HG03060 (cell line): ENCODE data around the gene ZBED3.

Source experiments
- ATAC-seq: cut with Tn5 transposase; IDR thresholded peaks from one replicate; pipeline ENCODE4 v1.9.1; 2021; ENCODE audit warnings: low read depth, moderate number of reproducible peaks; ENCODE audit not compliant: unreplicated experiment

The ZBED3 gene

DNA sequence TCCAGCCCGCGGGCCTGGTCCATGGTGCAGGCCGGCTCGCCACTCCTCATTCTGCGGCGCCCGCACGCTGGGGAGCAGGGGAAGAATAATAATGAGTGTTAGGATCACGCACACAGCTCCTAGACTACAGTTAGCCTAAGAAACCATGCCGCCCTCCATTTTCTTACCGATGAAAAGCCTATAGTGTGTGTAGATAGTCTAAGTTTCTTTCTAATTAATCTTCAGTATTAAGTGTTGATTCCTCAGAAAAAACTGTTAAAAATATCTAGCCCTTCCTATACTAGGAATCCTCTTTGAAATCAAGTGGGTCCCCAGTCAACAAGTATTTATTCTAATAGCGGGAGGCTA lies 9.3 kb downstream of the ZBED3 start:
- no peak for ATAC-seq

DNA sequence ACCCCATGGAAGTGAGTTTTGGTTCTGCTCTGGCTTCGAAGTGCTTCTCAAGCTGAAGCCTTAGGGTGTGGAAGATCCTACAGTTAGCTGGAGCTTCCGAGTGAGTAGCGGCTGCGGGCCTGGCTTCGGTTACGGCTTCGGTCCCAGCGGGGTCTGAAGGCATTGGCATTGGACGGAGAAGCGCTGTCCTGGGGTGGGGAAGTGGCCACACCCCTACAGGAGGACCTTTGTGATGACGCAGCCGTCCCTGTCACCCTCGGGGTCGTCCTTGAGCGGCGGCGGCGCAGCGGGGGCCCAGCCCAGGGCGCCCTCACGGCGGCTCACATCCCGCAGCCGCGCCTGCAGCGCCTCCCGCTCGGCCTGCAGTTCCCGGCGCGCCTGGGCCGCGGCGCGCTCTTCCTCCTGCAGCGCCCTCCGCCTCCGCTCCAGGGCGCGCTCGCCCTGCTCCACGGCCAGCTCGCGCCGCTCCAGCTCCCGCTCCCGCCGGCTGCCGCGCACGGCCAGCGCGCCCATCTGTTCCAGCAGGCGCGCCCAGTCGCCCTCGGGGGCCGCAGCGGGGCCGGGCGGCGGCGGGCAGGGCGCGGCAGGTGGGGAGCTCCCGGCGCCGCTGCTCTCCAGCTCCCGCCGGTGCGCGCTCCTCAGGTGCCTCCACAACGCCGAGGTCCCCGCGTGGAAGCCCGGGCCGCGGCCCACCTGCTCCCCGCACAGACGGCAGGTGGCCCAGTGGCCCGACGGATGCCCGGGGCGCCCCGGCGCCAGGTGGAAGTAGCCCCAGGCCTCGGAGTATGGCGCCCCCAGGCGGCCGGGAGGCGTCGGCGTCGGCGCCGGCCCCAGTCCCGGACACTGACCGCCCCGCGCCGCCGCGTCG lies 9.9 kb downstream of the ZBED3 start:
- ATAC-seq: no peak

DNA sequence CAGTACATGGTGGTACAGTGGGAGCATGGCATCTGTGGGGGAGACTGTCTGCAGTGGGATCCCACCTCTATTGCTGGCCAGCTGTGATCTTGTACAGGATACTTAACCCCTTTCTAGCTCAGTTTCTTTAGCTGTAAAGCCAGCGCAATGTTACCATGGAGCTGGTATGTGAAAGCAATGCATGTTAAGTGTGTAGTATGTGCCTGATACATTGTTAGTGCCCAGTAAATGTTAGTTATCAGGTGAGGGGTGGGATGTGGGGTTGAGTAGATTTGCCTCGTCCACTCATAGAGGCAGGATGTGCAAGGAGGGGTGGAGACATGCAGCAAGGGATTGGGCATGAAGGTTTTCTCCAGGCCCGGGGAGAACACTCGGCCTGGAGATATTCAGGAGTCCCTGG lies 12.3 kb downstream of the ZBED3 start:
- no peak for ATAC-seq

DNA sequence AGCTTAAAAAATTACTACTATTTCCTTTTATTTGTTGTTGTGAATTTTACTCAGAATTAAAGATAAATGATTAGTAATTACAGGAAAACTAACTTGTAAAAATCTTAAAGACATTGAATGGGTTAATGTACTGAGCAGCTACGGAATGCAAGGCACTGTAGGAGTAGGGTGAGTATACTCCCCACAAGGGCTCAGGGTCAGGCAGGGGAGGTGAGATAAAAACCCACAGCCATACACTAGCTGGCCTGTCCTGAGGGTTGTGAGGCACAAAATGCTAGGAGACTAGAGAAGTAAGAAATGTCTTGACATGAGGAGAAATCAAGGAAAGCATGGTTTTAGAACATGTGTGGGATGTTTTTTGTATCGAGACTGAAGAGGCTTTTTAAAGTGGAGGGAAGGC lies 13.4 kb downstream of the ZBED3 start:
- no peak for ATAC-seq

DNA sequence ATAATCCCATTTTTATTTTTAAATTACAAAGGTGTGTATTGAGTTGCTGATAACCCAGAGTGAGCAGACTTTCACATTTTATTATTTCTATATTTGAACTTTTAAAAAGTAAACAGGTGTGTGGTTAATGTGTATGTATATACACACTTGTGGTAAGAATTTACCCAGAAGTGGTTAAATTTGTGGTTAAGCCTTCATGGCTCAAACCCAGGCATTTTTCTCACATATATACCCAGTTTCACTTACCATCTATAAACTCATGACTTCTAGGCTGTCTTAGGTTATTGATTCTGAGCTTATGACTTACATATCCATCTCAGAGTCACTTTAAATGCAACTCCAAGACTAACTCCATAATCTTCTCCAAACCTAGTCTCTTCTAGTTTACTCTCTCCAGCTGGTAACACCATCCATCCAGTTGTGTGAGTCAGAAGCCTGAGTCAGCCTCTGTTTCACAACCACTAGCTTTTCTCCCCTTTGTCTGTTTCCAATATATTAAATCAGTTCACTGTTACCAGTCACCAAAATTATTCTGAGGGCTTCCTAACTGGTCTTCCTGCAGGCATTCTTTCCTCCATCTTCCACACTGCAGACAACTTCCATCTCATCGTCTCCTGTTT lies 20.2 kb downstream of the ZBED3 start:
- ATAC-seq: no peak

DNA sequence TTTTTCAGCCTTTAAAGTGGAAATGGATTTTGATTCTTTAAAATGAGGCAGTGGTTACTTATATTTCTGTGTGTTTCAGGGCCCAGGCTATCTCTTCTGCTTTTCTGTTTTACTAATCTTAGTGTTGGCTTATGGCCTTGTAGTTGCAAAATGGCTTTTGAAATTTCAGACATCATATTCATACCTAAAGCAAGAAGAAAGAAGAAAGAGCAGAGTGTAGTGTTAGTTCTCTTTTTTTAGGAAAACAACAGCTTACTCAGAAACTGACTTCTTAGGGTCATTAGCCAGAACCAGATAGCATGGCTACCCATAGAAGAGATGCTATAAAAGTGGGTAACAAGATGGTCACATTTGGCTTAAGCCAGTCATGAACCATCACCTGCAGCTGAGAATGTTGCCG lies 20.9 kb downstream of the ZBED3 start:
- ATAC-seq: no peak

DNA sequence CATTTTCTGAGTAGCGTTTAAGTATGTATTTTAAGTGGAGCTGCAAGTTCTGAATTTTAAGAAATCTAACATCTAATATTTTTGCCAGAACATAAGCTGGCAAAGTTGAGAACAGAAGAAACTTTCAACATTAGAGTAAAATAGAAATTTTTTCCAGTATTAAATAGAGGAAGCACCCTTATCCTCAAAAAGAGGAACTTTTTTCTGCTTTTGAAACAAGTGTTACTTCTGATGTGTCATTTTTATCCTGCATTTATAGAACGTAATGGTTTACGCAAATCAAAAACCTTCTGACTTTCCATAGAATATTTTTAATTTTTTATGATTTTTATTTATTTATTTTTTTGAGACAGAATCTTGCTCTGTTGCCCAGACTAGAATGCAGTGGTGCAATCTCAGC lies 21.8 kb downstream of the ZBED3 start:
- ATAC-seq: no peak

DNA sequence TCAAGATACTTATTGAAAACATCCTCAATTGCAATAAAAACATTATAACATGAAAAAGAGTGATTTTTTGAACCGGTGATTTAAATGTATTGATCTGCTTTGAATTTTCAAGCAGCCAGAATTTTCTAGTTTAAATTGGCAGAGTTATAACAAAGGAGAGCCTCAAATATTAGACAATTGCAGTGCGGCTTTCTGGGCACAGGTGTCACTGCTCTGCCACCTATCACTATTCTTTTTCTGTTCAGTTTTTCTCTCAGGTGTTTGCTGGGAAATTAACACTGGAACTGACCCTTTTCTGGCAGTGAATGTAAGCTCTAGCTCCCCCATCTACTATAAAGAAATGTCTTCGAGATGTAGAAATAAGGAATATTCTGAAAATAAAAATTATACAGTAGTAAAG lies 23.0 kb downstream of the ZBED3 start:
- no peak for ATAC-seq

DNA sequence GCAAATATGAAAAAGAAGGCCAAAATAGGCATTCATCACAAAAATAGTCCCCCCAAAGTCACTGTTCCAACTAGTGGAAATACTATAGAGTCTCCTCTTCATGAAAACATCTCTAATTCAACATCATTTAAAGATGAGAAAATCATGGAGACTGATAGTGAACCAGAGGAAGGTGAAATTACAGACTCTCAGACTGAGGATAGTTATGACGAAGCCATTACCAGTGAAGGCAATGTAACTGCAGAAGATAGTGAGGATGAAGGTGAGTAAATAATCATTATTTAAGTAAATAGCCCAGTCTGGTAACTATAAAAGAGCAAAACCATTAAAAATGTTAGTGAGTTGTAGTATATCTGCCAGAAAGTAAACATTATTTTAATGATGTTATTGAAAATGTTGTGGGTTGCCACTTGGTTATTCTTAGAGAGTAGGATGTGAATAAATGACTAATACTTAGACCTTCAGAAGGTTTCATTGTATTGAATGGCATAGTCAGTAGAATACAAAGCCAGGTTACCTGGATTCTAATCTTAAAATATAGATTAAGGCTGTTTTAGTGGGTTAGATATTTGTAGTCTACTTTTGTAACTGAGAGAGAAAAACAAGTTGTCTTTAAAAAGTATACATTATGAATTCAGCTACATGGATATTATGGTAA lies 40.5 kb downstream of the ZBED3 start:
- ATAC-seq: no peak

DNA sequence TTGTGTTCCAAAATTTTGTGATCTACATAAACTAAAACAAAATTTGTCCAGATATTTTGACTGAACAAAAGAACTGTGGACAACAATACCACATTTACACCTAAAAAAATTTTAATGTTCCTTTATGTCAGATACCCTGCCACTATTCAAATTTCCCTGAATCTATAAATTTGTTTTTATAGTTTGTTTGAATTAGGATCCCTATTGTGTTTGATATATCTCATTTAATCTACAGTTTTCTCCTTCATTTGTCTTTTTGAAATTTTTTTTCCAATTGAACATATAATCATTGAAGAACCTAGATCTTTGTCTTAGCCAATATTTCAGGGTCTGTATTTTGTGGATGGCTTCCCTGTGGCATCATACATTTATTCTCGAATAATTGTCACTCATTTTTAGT lies 51.1 kb downstream of the ZBED3 start:
- ATAC-seq: no peak

DNA sequence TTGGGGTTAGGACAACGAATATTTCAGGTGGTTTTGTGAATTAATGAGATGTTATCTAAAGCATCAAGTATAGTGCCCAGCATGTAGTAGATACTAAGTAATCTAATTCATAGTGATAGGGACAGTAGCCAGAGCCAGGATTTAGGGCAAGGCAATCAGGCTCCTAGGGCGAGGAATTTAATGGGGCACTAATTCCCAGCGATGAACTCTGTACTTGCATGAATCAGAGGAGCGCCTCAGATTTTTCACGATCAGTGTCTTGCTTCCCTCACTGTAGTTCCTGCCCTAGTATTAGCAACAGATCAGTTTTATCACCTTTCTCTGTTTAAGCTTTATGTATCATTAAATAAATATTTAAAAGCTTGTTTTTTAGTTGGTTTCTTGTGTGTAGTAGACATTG lies 53.7 kb downstream of the ZBED3 start:
- no peak for ATAC-seq

DNA sequence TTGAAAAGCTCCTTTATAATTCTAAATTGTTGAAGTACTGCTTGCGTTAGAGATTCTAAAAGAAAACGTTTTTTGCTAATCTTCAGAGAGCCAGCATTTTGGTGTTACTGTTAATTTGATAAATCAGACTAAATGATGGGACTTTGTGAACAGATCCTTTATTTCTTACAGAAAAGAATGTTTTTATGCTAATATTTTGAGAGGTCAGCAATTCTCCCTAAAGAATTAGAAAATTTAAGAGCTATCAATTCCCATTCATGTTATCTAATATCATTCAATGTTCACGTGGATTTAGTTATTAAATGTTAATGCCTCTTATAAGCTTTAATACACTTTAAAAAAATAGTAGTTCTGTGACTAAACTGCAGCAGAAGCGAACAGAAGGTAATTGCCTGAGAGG lies 54.5 kb downstream of the ZBED3 start:
- no peak for ATAC-seq

DNA sequence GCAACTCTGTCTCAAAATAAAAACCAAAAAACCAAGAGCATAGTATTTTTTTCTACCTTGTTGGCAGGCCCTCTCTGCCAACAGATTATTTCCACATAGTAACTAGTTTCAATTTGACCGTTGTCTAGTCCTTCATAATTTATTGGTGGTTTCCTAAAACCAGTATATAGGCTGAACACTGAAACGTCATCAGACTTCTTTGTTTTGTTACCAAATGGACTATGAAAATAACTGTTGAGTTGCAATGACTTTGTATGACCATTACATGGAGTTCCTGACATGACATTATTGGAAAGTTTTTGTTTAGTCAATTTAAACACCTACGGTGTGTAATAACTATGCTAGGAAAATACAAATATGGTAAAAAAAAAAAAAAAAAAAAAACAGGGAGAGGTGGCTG lies 55.2 kb downstream of the ZBED3 start:
- no peak for ATAC-seq

DNA sequence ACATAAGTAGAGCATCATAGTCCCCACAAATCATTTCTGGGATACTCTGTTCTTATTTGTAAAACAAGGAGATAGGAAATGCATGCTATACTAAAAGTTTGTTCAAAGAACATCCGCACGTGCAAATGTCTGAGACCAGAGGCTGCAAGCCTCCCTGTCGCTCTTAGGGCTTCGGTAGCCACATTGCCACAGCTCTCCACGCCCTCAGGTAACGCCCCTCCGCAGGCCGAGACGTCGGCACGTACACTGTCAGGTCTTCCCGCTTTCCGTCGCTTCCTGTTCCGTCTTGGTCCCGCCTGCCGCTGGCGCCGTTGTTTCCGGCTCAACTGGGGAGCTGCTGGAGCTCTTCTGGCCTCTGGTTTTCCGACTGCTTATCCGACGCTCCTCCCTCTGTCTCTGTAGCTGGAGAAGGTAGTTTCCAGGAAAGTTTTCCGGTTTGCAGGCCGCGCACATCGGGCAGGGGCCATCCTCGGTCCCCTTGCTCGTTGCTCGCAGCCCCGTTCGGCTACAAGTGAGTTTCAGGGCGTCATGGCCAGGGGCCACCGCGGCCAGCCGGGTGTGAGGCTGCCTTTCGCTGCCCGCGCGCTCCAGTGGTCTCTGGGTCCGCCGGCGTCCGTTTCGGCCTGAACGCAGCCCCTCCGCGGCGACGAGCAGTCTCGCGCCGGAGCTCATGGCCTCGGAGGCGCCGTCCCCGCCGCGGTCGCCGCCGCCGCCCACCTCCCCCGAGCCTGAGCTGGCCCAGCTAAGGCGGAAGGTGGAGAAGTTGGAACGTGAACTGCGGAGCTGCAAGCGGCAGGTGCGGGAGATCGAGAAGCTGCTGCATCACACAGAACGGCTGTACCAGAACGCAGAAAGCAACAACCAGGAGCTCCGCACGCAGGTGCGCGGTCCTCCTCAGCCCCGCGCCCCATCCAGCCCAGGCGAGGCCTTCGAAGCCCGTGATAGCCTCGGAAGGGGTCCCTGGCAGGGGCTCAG lies 56.7 kb downstream of the ZBED3 start, which contains the start of gene AGGF1:
Gene AGGF1, plus strand, starts transcription at position 308 of the 975 bp plus-strand sequence. Its CDS starts 363 bp downstream, at position 671.
- peak; percentile 91 for ATAC-seq

DNA sequence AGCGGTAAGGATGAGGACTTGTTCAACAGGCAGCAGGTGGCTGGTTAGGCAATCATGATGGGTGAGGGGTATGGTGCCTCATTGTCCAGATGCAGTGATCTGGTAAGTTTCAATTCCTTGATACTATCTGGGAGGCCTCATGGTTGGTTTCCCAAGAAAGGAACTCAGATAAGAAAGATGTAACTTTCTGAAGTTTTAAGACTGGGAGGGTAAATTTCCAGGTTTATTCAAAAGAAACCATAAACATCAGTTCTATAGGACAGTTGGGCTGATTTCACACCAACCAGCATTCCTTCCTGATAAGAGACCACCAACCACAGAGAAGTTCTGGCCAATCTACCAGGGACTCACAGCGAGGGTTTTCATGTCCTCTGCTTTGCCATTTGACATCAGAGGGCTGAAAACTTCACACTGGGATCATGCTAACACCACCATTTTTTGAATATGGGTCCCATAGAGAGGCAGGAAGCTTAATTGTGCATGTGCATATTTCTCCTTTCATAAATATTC lies 57.7 kb downstream of the ZBED3 start:
- no peak for ATAC-seq

DNA sequence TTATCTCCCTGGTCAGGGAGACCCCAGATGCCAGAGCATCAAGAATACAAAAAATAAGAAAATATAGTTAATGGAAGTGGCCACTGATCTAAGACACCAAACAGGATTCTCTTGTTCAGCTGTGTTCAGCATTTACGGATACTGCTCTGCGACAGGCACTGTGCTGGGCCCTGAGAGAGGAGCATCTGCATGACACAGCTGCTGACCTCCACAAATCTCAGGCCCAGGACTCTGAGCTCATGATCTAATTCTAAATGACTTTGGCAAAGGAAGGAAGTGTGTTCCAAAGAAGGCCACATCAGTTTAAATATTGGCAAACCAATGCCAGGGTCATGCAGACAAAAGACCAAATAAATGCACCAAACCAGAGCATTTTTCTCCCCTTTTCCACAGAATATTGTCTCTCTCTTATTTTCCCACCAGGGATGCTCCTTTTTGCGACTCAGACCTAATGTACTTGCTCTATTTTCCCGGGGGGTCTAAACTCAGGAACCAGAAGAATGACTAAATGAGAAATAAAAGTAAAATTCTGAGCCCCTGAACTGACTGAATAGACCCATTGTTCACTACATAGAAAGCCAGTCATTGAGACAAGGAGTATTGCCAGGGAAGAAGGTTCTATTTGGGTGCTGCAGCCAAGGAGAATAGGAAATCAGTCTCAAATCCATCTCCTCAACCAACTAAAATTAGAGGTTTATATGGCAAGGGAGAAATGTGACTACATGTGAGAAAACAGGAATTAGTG lies 58.3 kb downstream of the ZBED3 start:
- ATAC-seq: no peak

DNA sequence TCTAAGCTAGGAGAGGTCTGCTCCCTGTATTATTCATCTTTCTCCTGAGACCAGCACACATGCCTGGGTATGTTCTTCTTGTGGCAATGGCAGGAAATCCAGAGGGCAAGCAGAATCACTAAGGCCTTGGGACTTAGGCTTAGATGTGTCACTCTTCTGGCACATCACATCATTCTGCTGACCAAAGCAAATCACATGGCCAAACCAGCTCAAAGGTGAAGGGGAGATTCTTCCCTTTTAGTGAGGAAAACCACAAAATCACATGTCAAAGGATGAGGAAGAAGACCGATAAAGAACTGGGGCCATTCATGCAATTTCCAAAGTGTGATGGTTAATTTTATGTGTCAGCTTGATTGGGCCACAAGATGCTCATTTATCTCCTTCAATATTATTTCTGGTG lies 62.6 kb downstream of the ZBED3 start:
- no peak for ATAC-seq

DNA sequence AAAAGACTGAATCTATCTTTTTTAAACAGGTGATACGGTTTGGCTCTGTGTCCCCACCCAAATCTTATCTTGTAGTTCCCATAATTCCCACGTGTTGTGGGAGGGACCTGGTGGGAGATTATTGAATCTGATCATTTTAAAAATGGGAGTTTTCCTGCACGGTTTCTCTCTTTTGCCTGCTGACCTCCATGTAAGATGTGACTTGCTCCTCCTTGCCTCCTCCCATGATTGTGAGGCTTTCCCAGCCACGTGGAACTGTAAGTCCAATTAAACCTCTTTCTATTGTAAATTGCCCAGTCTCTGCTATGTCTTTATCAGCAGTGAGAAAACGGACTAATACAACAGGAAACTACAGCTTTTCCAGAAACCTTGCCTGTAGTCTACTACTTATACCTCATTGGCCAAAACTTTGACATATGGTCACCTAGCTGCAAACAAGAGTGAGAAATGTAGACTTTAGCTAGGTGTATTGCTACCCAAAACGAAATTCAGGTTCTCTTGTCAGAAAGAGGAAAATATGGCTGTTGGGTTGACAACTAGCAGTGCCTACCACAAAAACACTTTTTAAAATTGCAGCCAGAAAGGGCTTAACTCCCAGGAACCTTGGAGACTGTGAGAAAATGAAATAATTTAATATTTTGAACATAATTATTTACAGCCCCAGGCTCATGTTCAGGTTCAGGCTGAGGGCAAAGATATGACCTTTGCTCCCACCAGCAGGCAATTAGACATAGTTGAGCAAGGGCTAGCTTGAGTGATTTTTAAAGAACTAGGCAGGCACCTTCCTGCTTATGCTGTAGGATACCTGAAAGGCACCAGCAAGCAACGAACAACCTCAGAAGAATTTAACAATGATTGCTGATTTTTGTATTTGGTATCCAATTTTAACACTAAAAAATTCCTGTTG lies 64.3 kb downstream of the ZBED3 start:
- no peak for ATAC-seq
